Measurements from ENCODE around the gene DLG2. TPM values are rescaled to one million over a fixed set of nuclear protein-coding genes. Genes with fewer than 3 reads are reported as not detected.

The DLG2 gene
- total and polyA plus RNA-seq, 9 of the 15 experiments (the other 6 are each of a cell fraction or from before 2014, with no cell fraction given), result 0.52 to 1.6 (median 0.95) TPM

- H3K79me2 ChIP-seq (ENCODE audit: control insufficient read depth, insufficient read depth, low read length), result no peaks in the 10 kb centered on the region
- ATAC-seq (no peak), FAIRE-seq (no peak), DNase-seq (ENCODE audit: extremely low read depth in 1 of 4, low spot score in 3 of 4) (no peak)
- H3K9ac ChIP-seq (ENCODE audit: insufficient read depth in 1 of 2, low read depth in 2 of 2, low read length in 2 of 2), result no peak overlapping the region
- no peaks in the 10 kb centered on the region for H3K27me3 ChIP-seq (ENCODE audit: control insufficient read depth in 2 of 2, insufficient read depth in 2 of 2, low read length in 2 of 2)
- intact Hi-C loops (cut with micrococcal nuclease) (no loop called here), in situ Hi-C loops (cut with MboI) (no loop called here)
- no peak overlapping the region for H2AFZ ChIP-seq (ENCODE audit: low read depth, low read length)
- H3K4me2 ChIP-seq (ENCODE audit: insufficient read depth, low read length), result no peak overlapping the region
- H4K20me1 ChIP-seq (replicated peaks; ENCODE audit: control insufficient read depth, insufficient read depth, low read length), result no peaks in the 10 kb centered on the region
- ChIA-PET CTCF (ENCODE audit: low intra/inter-chr PET ratio) (no interaction called here), POLR2A (no interaction called here)
- no peaks in the 10 kb centered on the region for H3K9me3 ChIP-seq (replicated peaks; ENCODE audit: control insufficient read depth, insufficient read depth, low read depth, low read length)
- no peak overlapping the region for H3K27ac ChIP-seq (ENCODE audit: extremely low read depth, low read depth, low read length)
- no peaks in the 10 kb centered on the region for H3K36me3 ChIP-seq (ENCODE audit: control insufficient read depth, insufficient read depth, low read length)
- no peaks in the 10 kb centered on the region for H3K9me1 ChIP-seq (ENCODE audit: control insufficient read depth, insufficient read depth, low read length)
- BruUV-seq (replicated peaks), result no TSS peak
- no peak overlapping the region for H3K4me3 ChIP-seq
- H3K4me1 ChIP-seq (replicated peaks in 1 of 2; ENCODE audit: control insufficient read depth in 2 of 2, insufficient read depth in 2 of 2, low read length in 2 of 2), result no peaks in the 10 kb centered on the region
- TF ChIP-seq ZNF408 (CRISPR knock-in tag; IDR thresholded peaks at IDR 0.05; ENCODE audit: low read depth) (no peak), NFXL1 (CRISPR knock-in tag; IDR thresholded peaks at IDR 0.05) (no peak), TFE3 (CRISPR knock-in tag; IDR thresholded peaks at IDR 0.05) (no peak), NCOA1 (IDR thresholded peaks at IDR 0.05; ENCODE audit: low read depth) (no peak), ZNF41 (CRISPR knock-in tag; conservative IDR thresholded peaks at IDR 0.05) (no peak), CHCHD3 (CRISPR knock-in tag; IDR thresholded peaks at IDR 0.05) (no peak), HBP1 (CRISPR knock-in tag; IDR thresholded peaks at IDR 0.05) (no peak), USF2 (CRISPR knock-in tag; IDR thresholded peaks at IDR 0.05) (no peak), TCF7 (IDR thresholded peaks at IDR 0.05; ENCODE audit: borderline replicate concordance) (no peak), ZNF175 (CRISPR knock-in tag; IDR thresholded peaks at IDR 0.05; ENCODE audit: low read depth) (no peak), SIRT6 (IDR thresholded peaks at IDR 0.05; ENCODE audit: low read depth, low read length) (no peak), CBX2 (IDR thresholded peaks at IDR 0.05; ENCODE audit: insufficient read depth, low read length, poor library complexity, severe bottlenecking) (no peak), ETV1 (tag; conservative IDR thresholded peaks at IDR 0.05; ENCODE audit: low read depth) (no peak), TARDBP (IDR thresholded peaks at IDR 0.05) (no peak), SAFB (IDR thresholded peaks at IDR 0.05; ENCODE audit: borderline replicate concordance, low read depth, low read length) (no peak), PRDM10 (IDR thresholded peaks at IDR 0.05; ENCODE audit: partially characterized antibody) (no peak), GATAD2A (IDR thresholded peaks at IDR 0.05) (no peak), CBFA2T3 (IDR thresholded peaks at IDR 0.05) (no peak), ZSCAN32 (CRISPR knock-in tag; IDR thresholded peaks at IDR 0.05) (no peak)
These were observed 2149.4 kb downstream of the DLG2 start for GRCh38 chr11:83477772-83478171.

Data from K562 (cell line).